ENCODE measurements around the gene GYS1.

The GYS1 gene

DNA sequence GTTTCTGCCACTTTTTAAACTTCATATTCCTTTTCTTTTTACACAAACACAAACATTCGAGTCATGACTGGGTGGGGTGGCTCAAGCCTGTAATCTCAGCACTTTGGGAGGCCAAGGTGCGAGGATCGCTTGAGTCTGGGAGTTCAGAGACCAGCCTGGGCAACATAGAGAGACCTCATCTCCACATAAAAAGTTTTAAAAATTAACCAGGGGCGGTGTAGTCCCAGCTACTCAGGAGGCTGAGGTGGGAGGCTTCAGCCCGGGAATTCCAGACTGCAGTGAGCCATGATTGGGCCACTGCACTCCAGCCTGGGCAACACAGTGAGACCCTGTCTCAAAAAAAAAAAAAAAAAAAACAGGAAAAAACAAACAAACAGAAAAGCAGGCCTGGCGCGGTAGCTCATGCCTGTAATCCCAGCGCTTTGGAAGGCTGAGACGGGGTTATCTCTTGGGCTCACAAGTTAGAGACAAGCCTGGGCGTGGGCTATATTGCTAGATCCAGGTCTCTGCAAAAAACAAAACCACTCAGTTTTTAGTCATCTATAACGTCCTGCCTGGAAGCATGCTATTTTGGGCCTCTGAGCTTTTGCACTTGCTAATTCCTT is 39.0 kb downstream of the GYS1 start:
- TF ChIP-seq, protein P1, sequence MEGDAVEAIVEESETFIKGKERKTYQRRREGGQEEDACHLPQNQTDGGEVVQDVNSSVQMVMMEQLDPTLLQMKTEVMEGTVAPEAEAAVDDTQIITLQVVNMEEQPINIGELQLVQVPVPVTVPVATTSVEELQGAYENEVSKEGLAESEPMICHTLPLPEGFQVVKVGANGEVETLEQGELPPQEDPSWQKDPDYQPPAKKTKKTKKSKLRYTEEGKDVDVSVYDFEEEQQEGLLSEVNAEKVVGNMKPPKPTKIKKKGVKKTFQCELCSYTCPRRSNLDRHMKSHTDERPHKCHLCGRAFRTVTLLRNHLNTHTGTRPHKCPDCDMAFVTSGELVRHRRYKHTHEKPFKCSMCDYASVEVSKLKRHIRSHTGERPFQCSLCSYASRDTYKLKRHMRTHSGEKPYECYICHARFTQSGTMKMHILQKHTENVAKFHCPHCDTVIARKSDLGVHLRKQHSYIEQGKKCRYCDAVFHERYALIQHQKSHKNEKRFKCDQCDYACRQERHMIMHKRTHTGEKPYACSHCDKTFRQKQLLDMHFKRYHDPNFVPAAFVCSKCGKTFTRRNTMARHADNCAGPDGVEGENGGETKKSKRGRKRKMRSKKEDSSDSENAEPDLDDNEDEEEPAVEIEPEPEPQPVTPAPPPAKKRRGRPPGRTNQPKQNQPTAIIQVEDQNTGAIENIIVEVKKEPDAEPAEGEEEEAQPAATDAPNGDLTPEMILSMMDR (IDR thresholded peaks at IDR 0.05; ENCODE audit: low read depth, low read length, missing control alignments) = no peak

DNA sequence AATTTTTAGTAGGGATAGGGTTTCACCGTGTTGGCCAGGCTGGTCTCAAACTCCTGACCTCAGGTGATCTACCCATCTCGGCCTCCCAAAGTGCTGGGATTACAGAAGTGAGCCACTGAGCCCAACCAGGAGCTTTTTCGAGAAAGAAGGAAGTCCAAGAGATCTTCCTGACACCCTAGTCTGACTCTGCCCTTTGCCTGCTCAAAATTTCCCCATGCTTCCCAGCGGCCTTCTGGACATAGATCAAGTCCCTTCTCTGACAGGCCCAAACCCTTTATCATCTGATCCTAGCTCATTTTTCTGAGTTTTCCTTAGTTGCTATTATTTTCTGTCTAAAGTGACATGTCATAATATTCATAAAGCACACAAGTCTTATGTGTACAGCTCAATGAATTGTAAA is 40.0 kb downstream of the GYS1 start:
- H3K4me3 ChIP-seq (ENCODE audit: low read depth, low read length) = no peak overlapping the region
- TF ChIP-seq, protein P1 (IDR thresholded peaks at IDR 0.05; ENCODE audit: low read depth, low read length, missing control alignments) = no peak
- in situ Hi-C loops (cut with HindIII; ENCODE audit: low sequenced_read_pairs) = no loop called here

More for the DNA sequence above, 39.0 kb downstream of the GYS1 start:
- DNase-seq (ENCODE audit: low read depth) = no peak
- H3K4me3 ChIP-seq (ENCODE audit: low read depth, low read length) = peak overlapping the region; percentile 98
- in situ Hi-C loops (cut with HindIII; ENCODE audit: low sequenced_read_pairs) = no loop called here

DNA sequence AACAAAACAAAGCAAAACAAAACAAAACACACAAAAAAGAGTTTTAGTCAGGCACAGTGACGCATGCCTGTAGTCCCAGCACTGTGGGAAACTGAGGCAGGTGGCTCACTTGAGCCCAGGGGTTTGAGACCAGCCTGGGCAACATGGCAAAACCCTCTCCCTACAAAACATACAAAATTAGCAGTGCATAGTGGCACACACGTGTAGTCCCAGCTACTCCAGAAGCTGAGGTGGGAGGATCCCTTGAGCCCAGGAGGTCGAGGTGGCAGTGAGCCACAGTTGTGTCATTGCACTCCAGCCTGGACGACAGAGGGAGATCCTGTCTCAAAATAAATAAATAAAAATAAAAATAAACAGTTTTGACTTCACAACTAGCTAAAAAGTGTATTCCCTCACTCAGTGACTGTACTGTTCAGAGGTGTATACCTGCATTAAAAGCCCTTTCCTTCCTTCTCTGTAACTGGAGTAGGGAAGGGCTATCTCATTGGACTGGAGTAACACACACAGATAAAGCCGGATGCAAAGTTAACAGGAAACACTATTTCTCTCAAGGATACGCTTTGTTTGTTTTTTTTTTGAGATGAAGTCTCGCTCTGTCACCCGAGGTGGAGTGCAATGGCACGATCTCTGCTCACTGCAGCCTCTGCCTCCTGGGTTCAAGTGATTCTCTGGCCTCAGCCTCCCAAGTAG is 42.1 kb downstream of the GYS1 start:
- DNase-seq (ENCODE audit: low read depth) = no peak
- TF ChIP-seq, protein P1 (IDR thresholded peaks at IDR 0.05; ENCODE audit: low read depth, low read length, missing control alignments) = no peak
- no peak overlapping the region for H3K4me3 ChIP-seq (ENCODE audit: low read depth, low read length)
- in situ Hi-C loops (cut with HindIII; ENCODE audit: low sequenced_read_pairs) = no loop called here

More for the DNA sequence above, 40.0 kb downstream of the GYS1 start:
- DNase-seq (ENCODE audit: low read depth) = no peak

DNA sequence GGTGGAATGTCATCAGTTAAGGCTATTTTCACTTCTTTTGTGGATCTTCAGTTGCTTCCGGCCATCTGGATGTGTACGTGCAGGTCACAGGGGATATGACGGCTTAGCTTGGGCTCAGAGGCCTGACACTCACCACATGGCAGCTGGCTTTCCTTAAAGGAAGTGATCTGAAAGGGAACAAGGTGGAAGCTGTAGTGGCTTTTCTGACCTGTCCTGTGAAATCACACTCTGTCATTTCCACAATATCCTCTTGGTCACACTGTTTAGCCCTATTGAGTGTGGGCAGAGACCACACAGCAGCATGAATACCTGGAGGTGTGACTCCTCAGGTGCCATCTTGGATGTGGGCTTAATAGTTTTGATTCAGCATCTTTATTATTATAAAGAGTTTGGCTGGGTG is 43.0 kb downstream of the GYS1 start:
- in situ Hi-C loops (cut with HindIII; ENCODE audit: low sequenced_read_pairs) = no loop called here
- DNase-seq (ENCODE audit: low read depth) = no peak

DNA sequence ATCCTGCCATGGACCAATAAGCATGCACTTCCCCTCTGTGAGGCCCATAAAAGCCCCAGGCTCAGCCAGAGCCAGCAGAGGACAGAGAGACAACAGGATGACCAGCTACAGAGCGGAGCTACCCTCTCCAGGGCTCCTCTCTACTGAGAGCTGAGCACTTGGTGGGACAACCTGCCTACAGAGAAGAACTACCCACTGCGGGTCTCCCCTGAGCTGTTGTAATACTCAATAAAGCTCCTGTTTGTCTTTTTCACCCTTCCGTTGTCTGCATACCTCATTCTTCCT is 45.9 kb downstream of the GYS1 start:
- in situ Hi-C loops (cut with HindIII; ENCODE audit: low sequenced_read_pairs) = no loop called here
- H3K4me3 ChIP-seq (ENCODE audit: low read depth, low read length) = no peak overlapping the region
- DNase-seq (ENCODE audit: low read depth) = no peak
- TF ChIP-seq, protein P1 (IDR thresholded peaks at IDR 0.05; ENCODE audit: low read depth, low read length, missing control alignments) = no peak

More for the DNA sequence above, 43.0 kb downstream of the GYS1 start:
- no peak overlapping the region for H3K4me3 ChIP-seq (ENCODE audit: low read depth, low read length)
- TF ChIP-seq, protein P1 (IDR thresholded peaks at IDR 0.05; ENCODE audit: low read depth, low read length, missing control alignments) = no peak

DNA sequence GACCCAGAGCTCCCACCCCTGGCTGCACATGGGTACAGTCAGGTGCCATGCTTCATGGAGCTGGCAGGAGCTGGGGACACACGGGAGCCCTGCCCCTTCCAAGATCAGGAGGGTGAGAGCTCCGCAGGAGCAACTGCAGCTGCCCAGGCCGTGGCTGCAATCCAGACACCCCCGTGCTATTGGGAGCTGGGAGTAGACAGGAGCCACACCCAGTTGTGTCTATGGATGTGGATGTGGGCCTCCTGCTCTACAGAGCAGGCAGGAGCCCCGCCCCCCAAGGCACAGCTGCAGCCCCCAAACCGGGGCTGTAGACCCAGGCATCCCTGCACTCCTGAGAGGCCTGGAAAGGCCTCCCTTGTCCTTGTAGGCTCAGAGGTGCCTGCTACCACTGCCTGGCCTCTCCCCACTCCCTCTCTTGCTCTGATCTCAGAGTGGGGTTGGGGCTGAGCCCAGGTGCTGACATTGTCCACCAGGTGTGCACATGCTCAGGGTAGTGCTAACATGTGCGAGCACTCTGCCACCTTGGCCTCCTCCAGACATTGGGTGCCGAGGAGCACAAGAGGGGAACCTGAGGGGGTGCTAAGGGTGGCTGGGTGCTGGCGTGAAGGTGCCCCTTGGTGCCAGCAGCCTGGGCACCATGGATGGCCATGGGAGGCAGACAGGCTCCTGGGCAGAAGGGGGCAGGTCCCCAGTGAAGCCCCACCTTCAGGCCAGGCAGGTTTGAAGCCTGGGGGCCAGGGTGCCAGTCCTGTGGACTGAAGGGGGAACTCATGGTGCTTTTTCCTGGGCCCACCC is 46.4 kb downstream of the GYS1 start:
- no peak for DNase-seq (ENCODE audit: low read depth)
- TF ChIP-seq, protein P1 (IDR thresholded peaks at IDR 0.05; ENCODE audit: low read depth, low read length, missing control alignments) = no peak
- in situ Hi-C loops (cut with HindIII; ENCODE audit: low sequenced_read_pairs) = no loop called here
- H3K4me3 ChIP-seq (ENCODE audit: low read depth, low read length) = no peak overlapping the region
